Tibial artery (tissue), 4 donors: Measurements from ENCODE around the gene KCNH8.
A peak's percentile ranks its signal among the peaks of the same experiment; 100 is the strongest.

Experiments used
- DNase-seq, 2 donors: peaks; one replicate each; pipeline ENCODE4 v3.0.0-alpha.2; 2019
- H3K27ac ChIP-seq, 2 donors: fragments of 200-600 bp; sonication (generic) in 1 of 2; 1 replicate in 1 of 2; 2 replicates in 1 of 2; pipeline ENCODE4 v1.5.1; 2018 to 2019; ENCODE audit warnings: mild to moderate bottlenecking in 1 of 2
- H3K27me3 ChIP-seq, 2 donors: fragments of 200-600 bp; sonication (generic) in 1 of 2; one replicate each; pipeline versions ENCODE4 v1.5.1 to v1.6.0; 2016 to 2019
- H3K36me3 ChIP-seq, 3 donors: fragments of 200-600 bp; sonication (generic) in 2 of 3; one replicate each; pipeline ENCODE4 v1.5.1; 2016 to 2019; ENCODE audit warnings: mild to moderate bottlenecking in 2 of 3
- H3K4me1 ChIP-seq, 4 donors: fragments of 200-600 bp; sonication (generic) in 2 of 4; 1 replicate in 3 of 4; 2 replicates in 1 of 4; pipeline ENCODE4 v1.5.1; 2016 to 2019
- H3K4me3 ChIP-seq, 2 donors: fragments of 200-600 bp; sonication (generic) in 1 of 2; 1 replicate in 1 of 2; 2 replicates in 1 of 2; pipeline ENCODE4 v1.5.1; 2018 to 2019; ENCODE audit warnings: mild to moderate bottlenecking in 2 of 2
- H3K9me3 ChIP-seq, 3 donors: fragments of 200-600 bp; sonication (generic) in 1 of 3; one replicate each; pipeline ENCODE4 v1.5.1; 2016 to 2019
- intact Hi-C: fragments of 100-400 bp; cut with DNase I; formaldehyde crosslinking; loops from one replicate; pipeline ENCODE4 v1.15.0; 2023; ENCODE audit warnings: low total_unique reads
- TF ChIP-seq, protein P1 (sequence below), 2 experiments: fragments of 200-600 bp in 1 of 2; fragments of 450-650 bp in 1 of 2; IDR thresholded peaks; one replicate each; pipeline ENCODE4 v1.5.1; 2017 to 2019; ENCODE audit warnings: antibody characterized with exemption in 2 of 2, mild to moderate bottlenecking in 1 of 2, moderate library complexity in 1 of 2

Gene KCNH8

GRCh38 chr3:19541284-19541683 lies 393.0 kb downstream of the KCNH8 start:
- TF ChIP-seq, protein P1, sequence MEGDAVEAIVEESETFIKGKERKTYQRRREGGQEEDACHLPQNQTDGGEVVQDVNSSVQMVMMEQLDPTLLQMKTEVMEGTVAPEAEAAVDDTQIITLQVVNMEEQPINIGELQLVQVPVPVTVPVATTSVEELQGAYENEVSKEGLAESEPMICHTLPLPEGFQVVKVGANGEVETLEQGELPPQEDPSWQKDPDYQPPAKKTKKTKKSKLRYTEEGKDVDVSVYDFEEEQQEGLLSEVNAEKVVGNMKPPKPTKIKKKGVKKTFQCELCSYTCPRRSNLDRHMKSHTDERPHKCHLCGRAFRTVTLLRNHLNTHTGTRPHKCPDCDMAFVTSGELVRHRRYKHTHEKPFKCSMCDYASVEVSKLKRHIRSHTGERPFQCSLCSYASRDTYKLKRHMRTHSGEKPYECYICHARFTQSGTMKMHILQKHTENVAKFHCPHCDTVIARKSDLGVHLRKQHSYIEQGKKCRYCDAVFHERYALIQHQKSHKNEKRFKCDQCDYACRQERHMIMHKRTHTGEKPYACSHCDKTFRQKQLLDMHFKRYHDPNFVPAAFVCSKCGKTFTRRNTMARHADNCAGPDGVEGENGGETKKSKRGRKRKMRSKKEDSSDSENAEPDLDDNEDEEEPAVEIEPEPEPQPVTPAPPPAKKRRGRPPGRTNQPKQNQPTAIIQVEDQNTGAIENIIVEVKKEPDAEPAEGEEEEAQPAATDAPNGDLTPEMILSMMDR (IDR thresholded peaks at IDR 0.05): no peak
- intact Hi-C loops: loop anchor here (10.0 kb wide), 1 partner anchor 196 kb away; no protein-coding TSS in a partner anchor
- no peaks in the 10 kb centered on the region for H3K27me3 ChIP-seq
- H3K4me3 ChIP-seq: no peak overlapping the region
- DNase-seq: no peak
- H3K27ac ChIP-seq: no peak overlapping the region
- H3K36me3 ChIP-seq: no peaks in the 10 kb centered on the region
- H3K9me3 ChIP-seq: no peaks in the 10 kb centered on the region
- peaks cover 0 to 35% (median 0%) of the 10 kb centered on the region in 4 donors for H3K4me1 ChIP-seq

GRCh38 chr3:19543212-19543841 lies 395.0 kb downstream of the KCNH8 start:
- TF ChIP-seq, protein P1 (IDR thresholded peaks at IDR 0.05): peak; percentile 35 to 53
- H3K4me3 ChIP-seq: no peak overlapping the region
- H3K9me3 ChIP-seq: no peaks in the 10 kb centered on the region
- DNase-seq: no peak
- no peak overlapping the region for H3K27ac ChIP-seq
- H3K27me3 ChIP-seq: no peaks in the 10 kb centered on the region
- no peaks in the 10 kb centered on the region for H3K36me3 ChIP-seq
- intact Hi-C loops: loop anchor here (10.0 kb wide), 1 partner anchor 199 kb away; no protein-coding TSS in a partner anchor
- peaks cover 0 to 35% (median 0%) of the 10 kb centered on the region in 4 donors for H3K4me1 ChIP-seq

- H3K36me3 ChIP-seq: no peaks in the 10 kb centered on the region
- no peaks in the 10 kb centered on the region for H3K27me3 ChIP-seq
- no peak overlapping the region for H3K4me3 ChIP-seq
- TF ChIP-seq, protein P1 (IDR thresholded peaks at IDR 0.05): no peak
- intact Hi-C loops: loop anchor here (10.0 kb wide), 1 partner anchor 203 kb away; no protein-coding TSS in a partner anchor
- no peak for DNase-seq
- peaks cover 0 to 14% (median 0%) of the 10 kb centered on the region in 4 donors for H3K4me1 ChIP-seq
- no peak overlapping the region for H3K27ac ChIP-seq
- H3K9me3 ChIP-seq: no peaks in the 10 kb centered on the region
Measured at GRCh38 chr3:19547665-19548464, 399.6 kb downstream of the KCNH8 start.

DNA sequence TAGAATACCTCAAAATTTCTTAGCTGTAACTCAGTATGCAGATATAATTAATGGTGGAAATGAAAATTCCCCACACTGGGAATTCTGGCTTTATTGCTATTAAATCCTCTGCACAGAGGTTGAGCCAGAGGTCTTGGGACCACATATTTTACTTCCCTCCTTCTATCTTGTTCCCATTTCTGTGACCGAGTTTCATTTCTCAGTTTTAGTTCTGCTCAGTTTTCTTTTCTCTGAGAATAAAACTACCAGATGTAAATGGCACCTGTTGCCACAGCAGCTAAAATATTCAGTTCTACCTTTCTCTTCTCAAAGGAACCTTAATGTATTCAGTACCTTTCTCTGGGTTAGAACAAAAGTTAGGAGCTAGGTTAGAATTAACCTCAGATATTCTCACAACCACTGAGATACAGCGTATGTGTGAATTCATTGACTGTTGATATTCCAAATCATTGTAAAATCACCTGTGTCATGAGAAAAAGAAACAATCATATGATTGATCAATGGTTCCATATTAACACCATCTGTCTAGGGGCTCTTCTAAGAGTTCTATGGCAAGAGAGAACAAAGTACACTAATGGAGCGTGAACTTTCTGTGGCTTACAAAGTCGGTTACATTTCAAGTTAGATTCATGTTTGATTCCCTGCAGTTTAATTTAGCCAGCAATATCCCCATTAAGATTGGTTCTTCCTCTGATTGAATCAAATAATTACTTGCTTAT lies 411.6 kb downstream of the KCNH8 start:
- H3K4me1 ChIP-seq: no peaks in the 10 kb centered on the region
- no peaks in the 10 kb centered on the region for H3K36me3 ChIP-seq
- H3K9me3 ChIP-seq: no peaks in the 10 kb centered on the region
- H3K27me3 ChIP-seq: no peaks in the 10 kb centered on the region
- TF ChIP-seq, protein P1 (IDR thresholded peaks at IDR 0.05): no peak
- intact Hi-C loops: no loop called here
- no peak overlapping the region for H3K27ac ChIP-seq
- DNase-seq: no peak
- no peak overlapping the region for H3K4me3 ChIP-seq

- no peak for DNase-seq
- intact Hi-C loops: no loop called here
- TF ChIP-seq, protein P1 (IDR thresholded peaks at IDR 0.05): no peak
- no peak overlapping the region for H3K27ac ChIP-seq
- H3K4me1 ChIP-seq: no peaks in the 10 kb centered on the region
- no peaks in the 10 kb centered on the region for H3K9me3 ChIP-seq
- no peaks in the 10 kb centered on the region for H3K36me3 ChIP-seq
- no peaks in the 10 kb centered on the region for H3K27me3 ChIP-seq
- H3K4me3 ChIP-seq: no peak overlapping the region
Measured at GRCh38 chr3:19573644-19574043, 425.3 kb downstream of the KCNH8 start.
